DND-41 (cell line): ENCODE measurements around the gene LRRC75B.
"Not testable (repeated sequence)": the region's sequence is repeated elsewhere in the genome, so short reads cannot be mapped to it uniquely, and the experiment has no call there.

Source experiments
- ATAC-seq: fragments of 200-7000 bp; cut with Tn5 transposase; 3 replicates; pipeline ENCODE4 v1.9.1; 2021; ENCODE audit warnings: low read depth; ENCODE audit not compliant: insufficient read depth
- DNase-seq: peaks from one replicate; pipeline ENCODE4 v3.0.0-alpha.2; 2020
- H2AFZ ChIP-seq: 2 replicates; pipeline ENCODE4 v1.6.0; 2012; ENCODE audit warnings: low read depth, low read length
- H3K27ac ChIP-seq: 2 replicates; pipeline ENCODE4 v1.5.1; 2012; ENCODE audit warnings: low read length, inconsistent platforms
- H3K27me3 ChIP-seq: fragments of 200-600 bp; sonication (generic); 2 replicates; pipeline ENCODE4 v1.6.0; 2012; ENCODE audit warnings: low read length, mild to moderate bottlenecking, inconsistent platforms; ENCODE audit not compliant: insufficient read depth, poor library complexity
- H3K36me3 ChIP-seq: 2 replicates; pipeline ENCODE4 v1.5.1; 2012; ENCODE audit warnings: low read length, inconsistent platforms; ENCODE audit not compliant: insufficient read depth
- H3K4me1 ChIP-seq: 2 replicates; pipeline ENCODE4 v1.5.1; 2012; ENCODE audit warnings: mild to moderate bottlenecking, low read length; ENCODE audit not compliant: insufficient read depth
- H3K4me2 ChIP-seq: 2 replicates; pipeline ENCODE4 v1.6.0; 2012; ENCODE audit warnings: mild to moderate bottlenecking, moderate library complexity, low read length, inconsistent platforms; ENCODE audit not compliant: insufficient read depth
- H3K4me3 ChIP-seq, 2 experiments: fragments of 200-600 bp in 1 of 2; shearing (Covaris generic) in 1 of 2; 2 replicates each; pipeline ENCODE4 v1.5.1; 2012 to 2016; ENCODE audit warnings: inconsistent platforms in 2 of 2, low read length in 2 of 2, mild to moderate bottlenecking in 2 of 2, low read depth in 1 of 2, moderate library complexity in 1 of 2
- H3K79me2 ChIP-seq: 2 replicates; pipeline ENCODE4 v1.6.0; 2012; ENCODE audit warnings: low read length, inconsistent platforms; ENCODE audit not compliant: insufficient read depth
- H3K9ac ChIP-seq: 2 replicates; pipeline ENCODE4 v1.6.0; 2012; ENCODE audit warnings: low read depth, mild to moderate bottlenecking, inconsistent platforms, low read length, moderate library complexity
- H3K9me3 ChIP-seq: 2 replicates; pipeline ENCODE4 v1.5.1; 2012; ENCODE audit warnings: low read length, moderate library complexity, mild to moderate bottlenecking, inconsistent platforms; ENCODE audit not compliant: insufficient read depth, severe bottlenecking
- H4K20me1 ChIP-seq: 2 replicates; pipeline ENCODE4 v1.6.0; 2012; ENCODE audit warnings: low read length; ENCODE audit not compliant: insufficient read depth
- TF ChIP-seq, protein P1 (sequence below): IDR thresholded peaks from 2 replicates; pipeline ENCODE4 v1.5.1; 2012; ENCODE audit warnings: borderline replicate concordance, low read length, moderate library complexity, mild to moderate bottlenecking; ENCODE audit not compliant: poor library complexity, severe bottlenecking; ENCODE audit errors: extremely low read depth

Gene LRRC75B

DNA sequence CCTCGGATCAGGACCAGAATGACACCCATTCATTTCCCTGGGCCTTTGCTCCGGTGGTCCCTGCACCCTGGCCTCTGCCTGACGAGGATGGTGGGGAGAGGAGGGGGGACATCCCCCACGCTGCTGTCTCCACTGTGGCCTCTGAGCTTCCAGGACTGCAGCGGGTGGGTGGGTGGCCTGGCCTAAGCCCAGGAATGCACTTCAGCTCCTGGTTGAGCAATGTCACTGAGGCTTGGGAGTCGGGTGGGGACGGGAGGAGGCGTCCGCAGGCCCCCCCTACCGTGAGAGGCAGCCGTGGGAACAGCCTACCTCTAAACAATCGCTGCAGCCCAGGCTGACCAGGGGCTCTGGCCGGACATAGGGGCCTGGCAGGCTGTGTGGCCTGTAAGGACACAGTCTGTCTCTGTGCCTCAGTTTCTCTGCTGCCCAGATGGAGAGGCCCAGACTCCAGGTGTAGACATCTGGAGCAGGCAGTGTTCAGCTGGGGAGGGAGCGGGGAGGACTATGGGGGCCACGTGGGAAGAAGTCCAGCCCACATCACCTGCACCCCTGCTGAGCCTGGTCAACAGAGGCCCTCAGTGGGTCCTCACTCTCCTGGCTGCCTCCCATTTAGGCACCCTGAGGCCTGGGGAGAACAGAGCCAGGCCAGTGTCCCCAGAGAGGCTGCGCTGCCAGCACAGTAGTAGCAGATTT lies 38.7 kb upstream of the LRRC75B start:
- DNase-seq, H2AFZ ChIP-seq, H3K4me3 ChIP-seq, H4K20me1 ChIP-seq, H3K9ac ChIP-seq, H3K27me3 ChIP-seq, H3K36me3 ChIP-seq, H3K79me2 ChIP-seq, ATAC-seq, H3K27ac ChIP-seq, H3K9me3 ChIP-seq, H3K4me2 ChIP-seq: not testable (repeated sequence)
- H3K4me1 ChIP-seq, result peaks cover 25% of the 10 kb centered on the region

DNA sequence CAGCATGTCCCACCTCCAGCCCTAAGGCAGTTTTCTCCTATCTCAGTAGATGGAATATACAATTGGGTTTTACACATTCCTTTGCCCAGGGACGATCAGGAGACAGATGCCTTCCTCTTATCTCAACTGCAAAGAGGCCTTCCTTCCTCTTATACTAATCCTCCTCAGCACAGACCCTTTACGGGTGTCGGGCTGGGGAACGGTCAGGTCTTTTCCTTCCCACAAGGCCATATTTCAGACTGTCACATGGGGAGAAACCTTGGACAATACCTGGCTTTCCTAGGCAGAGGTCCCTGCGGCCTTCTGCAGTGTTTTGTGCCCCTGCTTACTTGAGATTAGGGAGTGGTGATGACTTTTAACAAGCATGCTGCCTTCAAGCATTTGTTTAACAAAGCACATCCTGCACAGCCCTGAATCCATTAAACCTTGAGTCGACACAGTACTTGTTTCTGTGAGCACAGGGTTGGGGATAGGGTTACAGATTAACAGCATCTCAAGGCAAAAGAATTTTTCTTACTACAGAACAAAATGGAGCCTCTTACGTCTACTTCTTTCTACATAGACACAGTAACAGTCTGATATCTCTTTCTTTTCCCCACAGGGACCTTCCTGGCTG lies 38.0 kb upstream of the LRRC75B start:
- not testable (repeated sequence) for H3K79me2 ChIP-seq, H3K27ac ChIP-seq, H3K9me3 ChIP-seq, H3K27me3 ChIP-seq, H4K20me1 ChIP-seq, H2AFZ ChIP-seq, ATAC-seq, H3K36me3 ChIP-seq, H3K9ac ChIP-seq, H3K4me2 ChIP-seq, DNase-seq, H3K4me3 ChIP-seq
- peaks cover 23% of the 10 kb centered on the region for H3K4me1 ChIP-seq

DNA sequence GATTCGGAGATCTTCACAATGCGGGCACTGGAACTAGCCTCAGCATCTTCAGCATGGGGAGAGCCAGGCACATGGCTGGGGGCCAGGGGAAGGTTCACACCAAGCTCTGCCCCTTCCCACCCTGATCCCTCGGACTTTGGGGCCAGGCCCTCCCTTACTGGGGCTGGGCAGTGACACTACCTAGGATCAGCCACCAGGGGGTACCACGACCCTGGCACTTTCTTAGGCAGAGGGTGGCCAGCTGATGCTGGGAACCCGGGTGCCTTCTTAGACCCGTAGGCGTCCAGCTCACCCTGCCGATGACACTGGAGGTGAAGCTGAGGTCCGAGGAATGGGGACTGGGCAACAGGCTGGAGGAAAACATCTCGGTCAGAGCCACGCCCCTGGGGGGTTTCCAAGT lies 36.2 kb upstream of the LRRC75B start:
- H3K9ac ChIP-seq, H3K4me3 ChIP-seq, H3K27me3 ChIP-seq, H3K27ac ChIP-seq, H3K79me2 ChIP-seq, H4K20me1 ChIP-seq, ATAC-seq, H3K36me3 ChIP-seq, H2AFZ ChIP-seq, H3K4me1 ChIP-seq, H3K4me2 ChIP-seq, H3K9me3 ChIP-seq: not testable (repeated sequence)
- DNase-seq, result peak; percentile 30
- TF ChIP-seq, protein P1, sequence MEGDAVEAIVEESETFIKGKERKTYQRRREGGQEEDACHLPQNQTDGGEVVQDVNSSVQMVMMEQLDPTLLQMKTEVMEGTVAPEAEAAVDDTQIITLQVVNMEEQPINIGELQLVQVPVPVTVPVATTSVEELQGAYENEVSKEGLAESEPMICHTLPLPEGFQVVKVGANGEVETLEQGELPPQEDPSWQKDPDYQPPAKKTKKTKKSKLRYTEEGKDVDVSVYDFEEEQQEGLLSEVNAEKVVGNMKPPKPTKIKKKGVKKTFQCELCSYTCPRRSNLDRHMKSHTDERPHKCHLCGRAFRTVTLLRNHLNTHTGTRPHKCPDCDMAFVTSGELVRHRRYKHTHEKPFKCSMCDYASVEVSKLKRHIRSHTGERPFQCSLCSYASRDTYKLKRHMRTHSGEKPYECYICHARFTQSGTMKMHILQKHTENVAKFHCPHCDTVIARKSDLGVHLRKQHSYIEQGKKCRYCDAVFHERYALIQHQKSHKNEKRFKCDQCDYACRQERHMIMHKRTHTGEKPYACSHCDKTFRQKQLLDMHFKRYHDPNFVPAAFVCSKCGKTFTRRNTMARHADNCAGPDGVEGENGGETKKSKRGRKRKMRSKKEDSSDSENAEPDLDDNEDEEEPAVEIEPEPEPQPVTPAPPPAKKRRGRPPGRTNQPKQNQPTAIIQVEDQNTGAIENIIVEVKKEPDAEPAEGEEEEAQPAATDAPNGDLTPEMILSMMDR, result peak; percentile 48

DNA sequence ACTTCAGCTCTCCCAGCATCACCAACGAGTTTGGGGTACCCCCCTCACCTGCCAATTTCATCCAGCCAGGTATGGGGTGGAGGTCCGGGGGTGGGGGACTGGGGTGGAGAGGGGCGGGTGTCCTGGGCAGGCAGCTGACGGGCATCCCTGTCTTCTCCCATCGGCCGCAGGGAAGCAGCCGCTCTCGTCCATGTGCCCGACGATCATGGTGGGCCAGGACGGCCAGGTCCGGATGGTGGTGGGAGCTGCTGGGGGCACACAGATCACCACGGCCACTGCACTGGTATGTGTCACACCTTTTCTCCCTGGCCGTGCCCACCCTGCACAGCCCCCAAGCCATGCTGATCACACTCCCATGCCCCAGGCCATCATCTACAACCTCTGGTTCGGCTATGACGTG lies 35.0 kb upstream of the LRRC75B start:
- H4K20me1 ChIP-seq, ATAC-seq, H3K27me3 ChIP-seq: not testable (repeated sequence)

DNA sequence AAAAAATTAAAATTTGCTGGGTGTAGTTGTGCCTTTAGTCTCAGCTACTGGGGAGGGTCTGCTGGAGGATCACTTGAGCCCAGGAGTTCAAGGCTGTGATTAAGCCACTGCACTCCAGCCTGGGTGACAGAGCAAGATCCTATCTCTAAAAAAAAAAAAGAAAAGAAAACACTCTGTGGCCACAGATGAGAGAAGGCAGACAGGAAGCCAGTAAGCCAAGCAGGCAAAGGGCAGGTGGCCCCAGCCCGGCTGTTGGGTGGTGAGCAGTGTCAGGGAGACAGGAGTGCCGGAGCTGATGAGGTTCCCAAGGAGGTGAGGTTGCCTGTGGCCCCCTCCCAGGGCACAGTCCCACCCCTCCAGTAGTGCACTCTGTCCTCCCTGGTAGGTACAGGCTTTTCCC lies 29.7 kb upstream of the LRRC75B start:
- not testable (repeated sequence) for H3K4me3 ChIP-seq, H2AFZ ChIP-seq, H3K79me2 ChIP-seq, H3K9me3 ChIP-seq, H3K36me3 ChIP-seq, H4K20me1 ChIP-seq, H3K27me3 ChIP-seq
- H3K4me1 ChIP-seq, result peaks cover 21% of the 10 kb centered on the region
- DNase-seq (peak; percentile 91), ATAC-seq (peak; percentile 92)
- peak overlapping the region; percentile 35; the same call in 1 of the 2 replicates for H3K9ac ChIP-seq
- peak overlapping the region; percentile 84 for H3K27ac ChIP-seq
- peak overlapping the region; percentile 40 for H3K4me2 ChIP-seq

More for the DNA sequence above, 35.0 kb upstream of the LRRC75B start:
- H3K27ac ChIP-seq, DNase-seq, H3K9me3 ChIP-seq, H3K79me2 ChIP-seq, H3K4me1 ChIP-seq, H2AFZ ChIP-seq, H3K9ac ChIP-seq, H3K4me2 ChIP-seq, H3K36me3 ChIP-seq, H3K4me3 ChIP-seq: not testable (repeated sequence)

DNA sequence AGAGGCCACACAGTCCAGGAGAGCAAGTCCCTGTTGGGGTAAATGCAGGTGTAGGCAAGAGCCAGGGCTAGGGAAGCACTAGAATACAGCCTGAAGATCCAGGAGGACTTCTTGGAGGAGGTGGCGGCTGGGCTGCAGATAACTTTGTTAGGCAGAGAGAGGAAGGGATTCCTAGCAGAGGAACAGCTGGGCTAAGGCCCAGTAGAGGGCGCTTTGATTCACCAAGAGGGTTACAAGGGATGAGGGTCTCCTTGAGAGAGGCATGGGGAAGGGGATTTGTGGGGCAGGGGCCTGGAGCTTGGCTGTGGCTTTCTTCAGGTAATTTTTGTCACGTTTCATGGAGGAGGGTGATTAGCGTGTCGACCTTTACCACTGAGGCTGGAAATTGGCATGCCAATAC lies 28.4 kb upstream of the LRRC75B start:
- not testable (repeated sequence) for H3K9ac ChIP-seq, H3K36me3 ChIP-seq, H3K4me3 ChIP-seq, H3K79me2 ChIP-seq, H3K27ac ChIP-seq, H3K27me3 ChIP-seq, H3K4me2 ChIP-seq, H4K20me1 ChIP-seq, ATAC-seq, DNase-seq, H3K9me3 ChIP-seq, H2AFZ ChIP-seq
- H3K4me1 ChIP-seq, result peaks cover 21% of the 10 kb centered on the region

DNA sequence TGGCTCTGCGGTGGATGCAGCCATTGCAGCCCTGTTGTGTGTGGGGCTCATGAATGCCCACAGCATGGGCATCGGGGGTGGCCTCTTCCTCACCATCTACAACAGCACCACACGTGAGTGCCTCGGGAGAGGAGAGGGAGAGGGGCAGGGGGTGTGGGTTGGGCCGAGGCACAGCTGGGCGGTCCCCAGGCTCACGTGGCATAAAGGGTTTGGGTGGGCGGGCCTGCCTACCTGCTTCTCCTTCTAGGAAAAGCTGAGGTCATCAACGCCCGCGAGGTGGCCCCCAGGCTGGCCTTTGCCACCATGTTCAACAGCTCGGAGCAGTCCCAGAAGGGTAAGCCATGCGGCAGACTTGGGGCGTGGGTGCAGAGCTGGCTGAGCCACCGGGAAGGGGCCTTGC lies 21.9 kb upstream of the LRRC75B start:
- DNase-seq, H3K4me2 ChIP-seq, H4K20me1 ChIP-seq, H3K27me3 ChIP-seq, H3K79me2 ChIP-seq, ATAC-seq, H3K27ac ChIP-seq, H2AFZ ChIP-seq, H3K9me3 ChIP-seq, H3K4me1 ChIP-seq, H3K36me3 ChIP-seq, H3K9ac ChIP-seq, H3K4me3 ChIP-seq: not testable (repeated sequence)
